Ascending aorta (tissue), 2 donors: ENCODE measurements around the gene C1QA. TPM values are rescaled to one million over a fixed set of nuclear protein-coding genes. Genes with fewer than 3 reads are reported as not detected.

Source experiments
- DNase-seq, 2 donors: peaks; one replicate each; pipeline ENCODE4 v3.0.0-alpha.2; 2019; ENCODE audit warnings: low spot score in 2 of 2
- H3K27ac ChIP-seq, 2 donors: fragments of 200-600 bp; sonication (generic); one replicate each; pipeline ENCODE4 v1.5.1; 2016 to 2017; ENCODE audit warnings: mild to moderate bottlenecking in 1 of 2
- H3K27me3 ChIP-seq: fragments of 200-600 bp; sonication (generic); one replicate; pipeline ENCODE4 v1.5.1; 2017
- H3K36me3 ChIP-seq, 2 donors: fragments of 200-600 bp; sonication (generic); one replicate each; pipeline ENCODE4 v1.5.1; 2016
- H3K4me1 ChIP-seq, 2 donors: fragments of 200-600 bp; sonication (generic); one replicate each; pipeline ENCODE4 v1.5.1; 2016 to 2017; ENCODE audit warnings: mild to moderate bottlenecking in 1 of 2
- H3K4me3 ChIP-seq, 2 donors: fragments of 200-600 bp; sonication (generic); one replicate each; pipeline ENCODE4 v1.5.1; 2016 to 2017; ENCODE audit warnings: mild to moderate bottlenecking in 1 of 2
- H3K9me3 ChIP-seq, 2 donors: fragments of 200-600 bp; sonication (generic); one replicate each; pipeline ENCODE4 v1.5.1; 2016
- intact Hi-C: fragments of 100-400 bp; cut with DNase I; formaldehyde crosslinking; loops from one replicate; pipeline ENCODE4 v1.15.1; 2023
- total RNA-seq: library from RNA; depleted of rRNA; stranded (reverse); fragments of >200 nt; gene quantifications from one replicate; pipeline ENCODE4 v1.1.0, GENCODE V29; 2016
- TF ChIP-seq, protein P1 (sequence below), 3 experiments: fragments of 200-600 bp in 2 of 3; fragments of 450-650 bp in 1 of 3; sonication (generic) in 2 of 3; IDR thresholded peaks; one replicate each; pipeline ENCODE4 v1.5.1; 2016 to 2019; ENCODE audit warnings: antibody characterized with exemption in 3 of 3, mild to moderate bottlenecking in 1 of 3, moderate library complexity in 1 of 3

C1QA gene
- total RNA-seq, 1 donor from 2014 or later: 202 TPM

GRCh38 chr1:22592919-22593790 lies 43.3 kb upstream of the C1QA start:
- no peaks in the 10 kb centered on the region for H3K9me3 ChIP-seq
- H3K4me1 ChIP-seq: no peaks in the 10 kb centered on the region

GRCh38 chr1:22594396-22594795 lies 42.0 kb upstream of the C1QA start:
- no peaks in the 10 kb centered on the region for H3K27me3 ChIP-seq
- H3K27ac ChIP-seq: no peak overlapping the region
- DNase-seq: no peak
- intact Hi-C loops: no loop called here
- TF ChIP-seq, protein P1, sequence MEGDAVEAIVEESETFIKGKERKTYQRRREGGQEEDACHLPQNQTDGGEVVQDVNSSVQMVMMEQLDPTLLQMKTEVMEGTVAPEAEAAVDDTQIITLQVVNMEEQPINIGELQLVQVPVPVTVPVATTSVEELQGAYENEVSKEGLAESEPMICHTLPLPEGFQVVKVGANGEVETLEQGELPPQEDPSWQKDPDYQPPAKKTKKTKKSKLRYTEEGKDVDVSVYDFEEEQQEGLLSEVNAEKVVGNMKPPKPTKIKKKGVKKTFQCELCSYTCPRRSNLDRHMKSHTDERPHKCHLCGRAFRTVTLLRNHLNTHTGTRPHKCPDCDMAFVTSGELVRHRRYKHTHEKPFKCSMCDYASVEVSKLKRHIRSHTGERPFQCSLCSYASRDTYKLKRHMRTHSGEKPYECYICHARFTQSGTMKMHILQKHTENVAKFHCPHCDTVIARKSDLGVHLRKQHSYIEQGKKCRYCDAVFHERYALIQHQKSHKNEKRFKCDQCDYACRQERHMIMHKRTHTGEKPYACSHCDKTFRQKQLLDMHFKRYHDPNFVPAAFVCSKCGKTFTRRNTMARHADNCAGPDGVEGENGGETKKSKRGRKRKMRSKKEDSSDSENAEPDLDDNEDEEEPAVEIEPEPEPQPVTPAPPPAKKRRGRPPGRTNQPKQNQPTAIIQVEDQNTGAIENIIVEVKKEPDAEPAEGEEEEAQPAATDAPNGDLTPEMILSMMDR (IDR thresholded peaks at IDR 0.05): no peak
- H3K36me3 ChIP-seq: no peaks in the 10 kb centered on the region
- H3K4me3 ChIP-seq: no peak overlapping the region
- no peaks in the 10 kb centered on the region for H3K9me3 ChIP-seq
- no peaks in the 10 kb centered on the region for H3K4me1 ChIP-seq

More at GRCh38 chr1:22592919-22593790, 43.3 kb upstream of the C1QA start:
- Histone ChIP-seq H3K27me3 (no peaks in the 10 kb centered on the region), H3K36me3 (no peaks in the 10 kb centered on the region), H3K27ac (no peak overlapping the region), H3K4me3 (no peak overlapping the region)
- DNase-seq: no peak
- TF ChIP-seq, protein P1 (IDR thresholded peaks at IDR 0.05): no peak
- intact Hi-C loops: no loop called here

DNA sequence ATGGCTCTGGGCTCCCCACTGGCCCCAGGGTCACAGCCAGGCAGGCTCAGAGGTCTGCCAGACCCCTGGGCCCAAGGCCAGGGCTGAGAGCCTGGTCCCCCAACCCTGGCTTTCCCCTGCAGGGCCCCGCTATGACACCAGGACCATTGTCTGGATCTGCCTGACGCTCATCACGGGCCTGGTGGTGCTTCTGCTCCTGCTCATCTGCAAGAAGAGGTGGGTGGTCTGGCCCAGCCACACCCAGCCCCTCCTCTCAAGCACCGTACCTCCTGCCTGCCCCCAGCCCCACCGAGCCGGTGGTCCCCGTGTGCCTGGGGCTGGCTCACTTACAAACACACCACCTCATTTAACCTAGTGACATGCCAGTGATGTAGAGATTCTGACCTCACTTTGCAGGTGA lies 41.3 kb upstream of the C1QA start:
- no peak overlapping the region for H3K27ac ChIP-seq
- intact Hi-C loops: no loop called here
- H3K4me3 ChIP-seq: no peak overlapping the region
- no peak for DNase-seq
- no peaks in the 10 kb centered on the region for H3K4me1 ChIP-seq
- no peaks in the 10 kb centered on the region for H3K36me3 ChIP-seq
- H3K27me3 ChIP-seq: no peaks in the 10 kb centered on the region
- H3K9me3 ChIP-seq: no peaks in the 10 kb centered on the region
- TF ChIP-seq, protein P1 (IDR thresholded peaks at IDR 0.05): no peak

DNA sequence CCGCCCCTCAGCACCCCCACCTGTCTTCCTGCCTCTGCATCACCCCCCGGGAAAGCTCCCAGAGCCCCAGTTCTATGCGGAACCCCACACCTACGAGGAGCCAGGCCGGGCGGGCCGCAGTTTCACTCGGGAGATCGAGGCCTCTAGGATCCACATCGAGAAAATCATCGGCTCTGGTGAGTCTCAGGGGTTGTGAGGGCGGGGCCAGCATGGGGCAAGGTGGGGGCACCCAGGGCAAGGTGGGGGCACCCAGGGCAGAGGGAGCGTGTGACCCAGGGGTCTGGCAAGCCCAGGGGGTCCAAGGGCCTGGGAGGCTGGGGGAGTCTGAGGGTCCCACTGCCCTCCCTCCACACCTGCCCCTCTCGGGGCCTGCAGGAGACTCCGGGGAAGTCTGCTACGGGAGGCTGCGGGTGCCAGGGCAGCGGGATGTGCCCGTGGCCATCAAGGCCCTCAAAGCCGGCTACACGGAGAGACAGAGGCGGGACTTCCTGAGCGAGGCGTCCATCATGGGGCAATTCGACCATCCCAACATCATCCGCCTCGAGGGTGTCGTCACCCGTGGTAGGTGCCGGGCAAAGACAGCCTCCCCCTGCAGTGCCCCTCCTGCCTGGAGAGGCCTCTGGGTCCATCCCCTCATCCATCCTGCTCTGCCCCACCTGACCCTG lies 39.0 kb upstream of the C1QA start:
- DNase-seq: no peak
- TF ChIP-seq, protein P1 (IDR thresholded peaks at IDR 0.05): no peak
- no peaks in the 10 kb centered on the region for H3K4me1 ChIP-seq
- no peaks in the 10 kb centered on the region for H3K9me3 ChIP-seq
- no peaks in the 10 kb centered on the region for H3K36me3 ChIP-seq
- intact Hi-C loops: no loop called here
- peaks cover 3% of the 10 kb centered on the region for H3K27me3 ChIP-seq
- H3K4me3 ChIP-seq: no peak overlapping the region
- no peak overlapping the region for H3K27ac ChIP-seq

DNA sequence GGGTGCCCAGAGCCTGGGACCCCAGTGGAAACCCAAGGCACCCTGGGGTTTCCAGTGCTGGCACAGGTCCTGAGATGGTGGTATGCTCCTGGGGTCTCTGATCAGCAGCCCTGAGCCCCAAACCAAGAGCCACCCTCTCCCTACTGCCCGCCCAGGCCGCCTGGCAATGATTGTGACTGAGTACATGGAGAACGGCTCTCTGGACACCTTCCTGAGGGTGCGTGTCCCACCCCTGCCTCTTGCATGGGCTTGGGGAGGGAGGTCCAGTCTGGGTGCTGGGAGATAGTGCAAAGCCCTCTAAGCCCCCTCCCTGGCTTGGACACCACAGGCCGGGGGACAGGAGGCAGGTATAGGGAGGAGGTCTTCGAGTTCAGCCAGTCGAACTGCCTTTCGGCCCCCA lies 38.4 kb upstream of the C1QA start:
- no peak for DNase-seq
- Histone ChIP-seq H3K36me3 (no peaks in the 10 kb centered on the region), H3K27me3 (peaks cover 3% of the 10 kb centered on the region), H3K4me1 (no peaks in the 10 kb centered on the region), H3K4me3 (no peak overlapping the region), H3K27ac (no peak overlapping the region), H3K9me3 (no peaks in the 10 kb centered on the region)
- intact Hi-C loops: no loop called here
- TF ChIP-seq, protein P1 (IDR thresholded peaks at IDR 0.05): no peak
